IMR-90 (cell line): Measurements from ENCODE around the gene MECP2.

Experiments
- BHLHE40 ChIP-seq: fragments of 150-350 bp; IDR thresholded peaks from 2 replicates; pipeline ENCODE4 v1.6.1; 2016; ENCODE audit warnings: mild to moderate bottlenecking, low read depth, low read length
- CEBPB ChIP-seq: IDR thresholded peaks from 2 replicates; pipeline ENCODE4 v1.6.1; 2012; ENCODE audit warnings: low read depth, low read length, improper control_type of control experiment
- CHD1 ChIP-seq: IDR thresholded peaks from 2 replicates; pipeline ENCODE4 v1.6.1; 2012; ENCODE audit warnings: low read depth, low read length, improper control_type of control experiment
- ELK1 ChIP-seq: fragments of 150-350 bp; IDR thresholded peaks from 2 replicates; pipeline ENCODE4 v1.6.1; 2016; ENCODE audit warnings: low read depth, mild to moderate bottlenecking, low read length, moderate library complexity, borderline replicate concordance
- FOS ChIP-seq: fragments of 150-350 bp; IDR thresholded peaks from 2 replicates; pipeline ENCODE4 v1.6.1; 2016; ENCODE audit warnings: low read depth, low read length
- MAZ ChIP-seq: IDR thresholded peaks from 2 replicates; pipeline ENCODE4 v1.6.1; 2012; ENCODE audit warnings: low read depth, mild to moderate bottlenecking, low read length, improper control_type of control experiment, moderate library complexity, borderline replicate concordance
- MXI1 ChIP-seq: IDR thresholded peaks from 2 replicates; pipeline ENCODE4 v1.6.1; 2012; ENCODE audit warnings: low read depth, mild to moderate bottlenecking, low read length, moderate library complexity, borderline replicate concordance
- POLR2A ChIP-seq: IDR thresholded peaks from 2 replicates; pipeline ENCODE4 v1.6.1; 2012; ENCODE audit warnings: mild to moderate bottlenecking, low read depth, low read length
- RAD21 ChIP-seq: IDR thresholded peaks from 2 replicates; pipeline ENCODE4 v1.6.1; 2012; ENCODE audit warnings: low read length, improper control_type of control experiment
- RCOR1 ChIP-seq: IDR thresholded peaks from 2 replicates; pipeline ENCODE4 v1.6.1; 2012; ENCODE audit warnings: mild to moderate bottlenecking, low read length, improper control_type of control experiment; ENCODE audit not compliant: insufficient replicate concordance
- RFX5 ChIP-seq: IDR thresholded peaks from 2 replicates; pipeline ENCODE4 v1.8.0; 2012; ENCODE audit warnings: low read depth, mild to moderate bottlenecking, low read length, moderate library complexity
- SMC3 ChIP-seq: fragments of 150-350 bp; IDR thresholded peaks from 2 replicates; pipeline ENCODE4 v1.6.1; 2016; ENCODE audit warnings: low read depth, mild to moderate bottlenecking, antibody characterized with exemption, low read length, moderate library complexity
- TF ChIP-seq, protein P1 (sequence below): conservative IDR thresholded peaks from 2 replicates; pipeline ENCODE4 v1.5.1; 2012; ENCODE audit warnings: mild to moderate bottlenecking, low read depth, low read length, improper control_type of control experiment
- TF ChIP-seq, protein P2 (sequence below): fragments of 150-350 bp; IDR thresholded peaks from 2 replicates; pipeline ENCODE4 v1.6.1; 2017; ENCODE audit warnings: mild to moderate bottlenecking, antibody characterized with exemption, low read length, low read depth

DNA sequence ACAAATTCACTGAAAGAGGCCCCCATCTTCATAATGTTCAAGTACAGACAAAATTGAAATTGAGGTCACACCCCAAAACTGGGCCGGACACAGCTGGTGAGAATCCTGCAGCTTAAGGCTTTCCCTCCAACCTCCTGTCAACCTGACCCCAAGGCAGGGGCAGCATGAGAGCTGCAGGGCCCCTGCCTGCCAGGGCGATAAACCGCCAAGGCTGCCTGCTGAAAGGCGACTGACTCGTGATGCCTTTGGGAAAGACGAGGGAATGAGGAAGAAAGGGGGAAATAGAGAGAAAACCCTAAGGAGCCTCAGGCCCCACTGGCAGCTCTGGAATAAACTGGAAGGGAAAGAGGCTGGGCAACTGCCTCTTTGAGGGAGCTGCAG lies 70.5 kb downstream of the MECP2 start:
- TF ChIP-seq, protein P1, sequence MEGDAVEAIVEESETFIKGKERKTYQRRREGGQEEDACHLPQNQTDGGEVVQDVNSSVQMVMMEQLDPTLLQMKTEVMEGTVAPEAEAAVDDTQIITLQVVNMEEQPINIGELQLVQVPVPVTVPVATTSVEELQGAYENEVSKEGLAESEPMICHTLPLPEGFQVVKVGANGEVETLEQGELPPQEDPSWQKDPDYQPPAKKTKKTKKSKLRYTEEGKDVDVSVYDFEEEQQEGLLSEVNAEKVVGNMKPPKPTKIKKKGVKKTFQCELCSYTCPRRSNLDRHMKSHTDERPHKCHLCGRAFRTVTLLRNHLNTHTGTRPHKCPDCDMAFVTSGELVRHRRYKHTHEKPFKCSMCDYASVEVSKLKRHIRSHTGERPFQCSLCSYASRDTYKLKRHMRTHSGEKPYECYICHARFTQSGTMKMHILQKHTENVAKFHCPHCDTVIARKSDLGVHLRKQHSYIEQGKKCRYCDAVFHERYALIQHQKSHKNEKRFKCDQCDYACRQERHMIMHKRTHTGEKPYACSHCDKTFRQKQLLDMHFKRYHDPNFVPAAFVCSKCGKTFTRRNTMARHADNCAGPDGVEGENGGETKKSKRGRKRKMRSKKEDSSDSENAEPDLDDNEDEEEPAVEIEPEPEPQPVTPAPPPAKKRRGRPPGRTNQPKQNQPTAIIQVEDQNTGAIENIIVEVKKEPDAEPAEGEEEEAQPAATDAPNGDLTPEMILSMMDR = no peak
- TF ChIP-seq RCOR1 (no peak), CEBPB (no peak), POLR2A (no peak), MAZ (no peak), SMC3 (no peak), FOS (no peak), ELK1 (no peak), BHLHE40 (no peak), RAD21 (no peak), MXI1 (no peak), CHD1 (no peak), RFX5 (no peak)
- TF ChIP-seq, protein P2, sequence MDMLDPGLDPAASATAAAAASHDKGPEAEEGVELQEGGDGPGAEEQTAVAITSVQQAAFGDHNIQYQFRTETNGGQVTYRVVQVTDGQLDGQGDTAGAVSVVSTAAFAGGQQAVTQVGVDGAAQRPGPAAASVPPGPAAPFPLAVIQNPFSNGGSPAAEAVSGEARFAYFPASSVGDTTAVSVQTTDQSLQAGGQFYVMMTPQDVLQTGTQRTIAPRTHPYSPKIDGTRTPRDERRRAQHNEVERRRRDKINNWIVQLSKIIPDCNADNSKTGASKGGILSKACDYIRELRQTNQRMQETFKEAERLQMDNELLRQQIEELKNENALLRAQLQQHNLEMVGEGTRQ = no peak
